SK-N-SH treated with all-trans-retinoic acid at 6 μM for 48 hours (cell line): ENCODE data around the gene RREB1.

Experiments
- ARNTL ChIP-seq: fragments of 450-650 bp; formaldehyde crosslinking; IDR thresholded peaks from 2 replicates; pipeline ENCODE4 v1.5.0; 2020; ENCODE audit warnings: low read depth, mild to moderate bottlenecking, moderate library complexity, borderline replicate concordance
- BACH2 ChIP-seq: fragments of 250-450 bp; sonication (Bioruptor Pico); IDR thresholded peaks from 2 replicates; pipeline ENCODE4 v1.9.0; 2021; ENCODE audit warnings: mild to moderate bottlenecking, borderline replicate concordance
- OSR1 ChIP-seq: fragments of 250-450 bp; sonication (Bioruptor Pico); IDR thresholded peaks from 2 replicates; pipeline ENCODE4 v1.8.0; 2022; ENCODE audit warnings: moderate library complexity, mild to moderate bottlenecking, inconsistent platforms
- ZC3H10 ChIP-seq: fragments of 250-450 bp; sonication (Bioruptor Pico); IDR thresholded peaks from 2 replicates; pipeline ENCODE4 v1.5.1; 2021; ENCODE audit warnings: mild to moderate bottlenecking, moderate library complexity
- ZFP3 ChIP-seq: fragments of 250-450 bp; sonication (Bioruptor Pico); IDR thresholded peaks from 2 replicates; pipeline ENCODE4 v1.5.0; 2020; ENCODE audit warnings: mild to moderate bottlenecking, moderate library complexity
- ZNF565 ChIP-seq: fragments of 450-650 bp; formaldehyde crosslinking; conservative IDR thresholded peaks from 2 replicates; pipeline ENCODE4 v1.5.0; 2020; ENCODE audit warnings: low read depth, mild to moderate bottlenecking, moderate library complexity
- TF ChIP-seq, protein P1 (sequence below): fragments of 250-450 bp; sonication (Bioruptor Pico); IDR thresholded peaks from 2 replicates; pipeline ENCODE4 v1.5.0; 2020; ENCODE audit warnings: mild to moderate bottlenecking, moderate library complexity
- TF ChIP-seq, protein P2 (sequence below): fragments of 250-450 bp; sonication (Bioruptor Pico); IDR thresholded peaks from 2 replicates; pipeline ENCODE4 v1.5.1; 2020; ENCODE audit warnings: low read depth, mild to moderate bottlenecking, moderate library complexity

DNA sequence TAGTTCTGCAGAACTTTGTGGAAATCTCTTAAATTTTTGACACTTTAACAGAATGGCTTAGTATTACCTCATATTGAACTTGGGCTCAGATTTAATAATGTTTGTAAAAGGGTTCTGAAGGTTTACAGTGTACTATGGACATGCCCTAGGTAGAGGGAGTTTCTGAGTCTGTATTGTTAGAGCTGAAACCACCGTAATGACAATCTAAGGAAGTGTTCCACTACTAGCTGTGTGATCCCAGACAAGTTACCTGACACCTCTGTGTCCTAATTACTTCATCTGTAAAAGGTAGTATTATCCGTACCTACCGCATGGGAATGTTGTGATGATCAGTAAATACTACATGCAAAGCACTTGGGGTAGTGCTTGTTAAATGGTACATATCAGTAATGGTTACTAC, 86.9 kb downstream of the RREB1 start:
- TF ChIP-seq OSR1 (CRISPR knock-in tag) (no peak), BACH2 (CRISPR knock-in tag) (no peak), ZNF565 (CRISPR knock-in tag) (no peak), ZFP3 (no peak), ZC3H10 (CRISPR knock-in tag) (no peak), ARNTL (CRISPR knock-in tag) (no peak)
- TF ChIP-seq, protein P1, sequence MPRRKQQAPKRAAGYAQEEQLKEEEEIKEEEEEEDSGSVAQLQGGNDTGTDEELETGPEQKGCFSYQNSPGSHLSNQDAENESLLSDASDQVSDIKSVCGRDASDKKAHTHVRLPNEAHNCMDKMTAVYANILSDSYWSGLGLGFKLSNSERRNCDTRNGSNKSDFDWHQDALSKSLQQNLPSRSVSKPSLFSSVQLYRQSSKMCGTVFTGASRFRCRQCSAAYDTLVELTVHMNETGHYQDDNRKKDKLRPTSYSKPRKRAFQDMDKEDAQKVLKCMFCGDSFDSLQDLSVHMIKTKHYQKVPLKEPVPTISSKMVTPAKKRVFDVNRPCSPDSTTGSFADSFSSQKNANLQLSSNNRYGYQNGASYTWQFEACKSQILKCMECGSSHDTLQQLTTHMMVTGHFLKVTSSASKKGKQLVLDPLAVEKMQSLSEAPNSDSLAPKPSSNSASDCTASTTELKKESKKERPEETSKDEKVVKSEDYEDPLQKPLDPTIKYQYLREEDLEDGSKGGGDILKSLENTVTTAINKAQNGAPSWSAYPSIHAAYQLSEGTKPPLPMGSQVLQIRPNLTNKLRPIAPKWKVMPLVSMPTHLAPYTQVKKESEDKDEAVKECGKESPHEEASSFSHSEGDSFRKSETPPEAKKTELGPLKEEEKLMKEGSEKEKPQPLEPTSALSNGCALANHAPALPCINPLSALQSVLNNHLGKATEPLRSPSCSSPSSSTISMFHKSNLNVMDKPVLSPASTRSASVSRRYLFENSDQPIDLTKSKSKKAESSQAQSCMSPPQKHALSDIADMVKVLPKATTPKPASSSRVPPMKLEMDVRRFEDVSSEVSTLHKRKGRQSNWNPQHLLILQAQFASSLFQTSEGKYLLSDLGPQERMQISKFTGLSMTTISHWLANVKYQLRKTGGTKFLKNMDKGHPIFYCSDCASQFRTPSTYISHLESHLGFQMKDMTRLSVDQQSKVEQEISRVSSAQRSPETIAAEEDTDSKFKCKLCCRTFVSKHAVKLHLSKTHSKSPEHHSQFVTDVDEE = no peak
- TF ChIP-seq, protein P2, sequence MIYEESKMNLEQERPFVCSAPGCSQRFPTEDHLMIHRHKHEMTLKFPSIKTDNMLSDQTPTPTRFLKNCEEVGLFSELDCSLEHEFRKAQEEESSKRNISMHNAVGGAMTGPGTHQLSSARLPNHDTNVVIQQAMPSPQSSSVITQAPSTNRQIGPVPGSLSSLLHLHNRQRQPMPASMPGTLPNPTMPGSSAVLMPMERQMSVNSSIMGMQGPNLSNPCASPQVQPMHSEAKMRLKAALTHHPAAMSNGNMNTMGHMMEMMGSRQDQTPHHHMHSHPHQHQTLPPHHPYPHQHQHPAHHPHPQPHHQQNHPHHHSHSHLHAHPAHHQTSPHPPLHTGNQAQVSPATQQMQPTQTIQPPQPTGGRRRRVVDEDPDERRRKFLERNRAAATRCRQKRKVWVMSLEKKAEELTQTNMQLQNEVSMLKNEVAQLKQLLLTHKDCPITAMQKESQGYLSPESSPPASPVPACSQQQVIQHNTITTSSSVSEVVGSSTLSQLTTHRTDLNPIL (CRISPR knock-in tag) = no peak
